Ramos (cell line): ENCODE measurements around the gene TP53I11.

Experiments used
- in situ Hi-C: fragments of 300-500 bp; cut with MboI; formaldehyde crosslinking; loops from one replicate; pipeline ENCODE4 v1.14.3; 2022; ENCODE audit warnings: low sequenced_read_pairs; ENCODE audit not compliant: unreplicated experiment

Gene TP53I11

DNA sequence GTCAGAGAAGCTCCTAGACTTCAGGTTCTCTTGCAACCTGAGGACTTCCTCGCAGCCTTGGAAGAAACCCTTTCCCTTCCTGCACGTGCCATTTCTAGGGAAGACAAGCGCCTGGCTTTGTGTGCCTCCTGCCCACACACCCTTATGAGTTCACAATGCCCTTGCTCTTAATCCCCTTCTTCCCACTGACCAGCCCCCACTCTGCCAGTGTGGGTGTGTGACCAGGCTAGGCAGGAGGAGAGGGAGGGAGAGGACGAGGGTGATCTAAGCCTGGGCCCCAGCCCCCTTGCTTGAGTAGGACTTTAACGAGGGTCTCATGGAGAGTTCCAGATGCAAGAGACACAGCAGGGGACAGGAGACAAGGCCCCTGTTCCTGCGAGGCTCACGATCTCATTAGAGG lies 30.2 kb downstream of the TP53I11 start:
- in situ Hi-C loops = no loop called here

DNA sequence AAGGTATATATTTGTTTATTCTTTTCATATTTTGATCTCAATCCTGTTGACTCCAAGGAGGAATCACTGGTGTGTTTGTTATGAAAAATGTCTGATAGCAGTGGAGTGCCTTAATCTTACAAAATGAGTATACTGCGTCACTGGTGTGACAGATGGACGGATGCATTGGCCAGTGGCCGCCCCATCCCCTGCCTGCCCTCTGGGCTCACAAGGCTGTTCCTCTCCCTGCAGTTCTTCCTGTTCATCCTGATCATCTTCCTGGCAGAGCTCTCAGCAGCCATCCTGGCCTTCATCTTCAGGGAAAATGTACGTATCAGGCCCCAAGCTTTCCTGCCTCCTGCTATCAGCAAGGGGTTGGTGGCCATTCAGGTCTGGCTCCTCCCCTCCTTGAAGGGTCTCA lies 32.9 kb downstream of the TP53I11 start:
- in situ Hi-C loops = loop anchor here (10.0 kb wide), 1 partner anchor 293 kb away; no protein-coding TSS in a partner anchor

DNA sequence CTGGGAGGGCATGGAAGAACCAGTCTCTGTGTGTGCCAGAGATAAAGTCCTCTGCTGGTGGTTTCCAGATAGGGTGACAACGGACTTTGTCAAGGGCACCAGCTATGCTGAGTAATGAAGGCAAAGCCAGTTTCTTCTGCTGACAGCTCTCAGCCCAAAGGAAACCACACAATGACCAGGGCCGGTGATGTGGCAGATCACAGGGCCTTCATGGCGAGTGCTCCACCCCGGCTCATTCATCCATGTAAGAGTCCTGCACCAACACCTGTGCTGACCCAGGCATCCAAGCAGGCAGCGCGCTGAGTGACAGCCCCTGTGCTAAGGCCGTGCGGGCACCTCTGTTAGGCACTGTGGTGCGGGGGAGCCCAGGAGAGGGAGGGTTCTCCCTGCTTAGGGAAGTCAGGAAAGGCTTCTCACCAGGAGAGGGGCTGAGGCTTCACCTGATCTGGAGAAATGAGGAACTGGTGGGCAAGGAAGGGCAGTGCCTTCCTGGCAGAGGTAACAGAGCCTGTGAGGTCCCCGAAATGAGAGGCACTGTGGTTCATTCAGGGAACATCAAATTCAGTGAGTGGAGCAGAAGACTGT lies 33.8 kb downstream of the TP53I11 start:
- in situ Hi-C loops = loop anchor here (10.0 kb wide), 1 partner anchor 292 kb away; no protein-coding TSS in a partner anchor

DNA sequence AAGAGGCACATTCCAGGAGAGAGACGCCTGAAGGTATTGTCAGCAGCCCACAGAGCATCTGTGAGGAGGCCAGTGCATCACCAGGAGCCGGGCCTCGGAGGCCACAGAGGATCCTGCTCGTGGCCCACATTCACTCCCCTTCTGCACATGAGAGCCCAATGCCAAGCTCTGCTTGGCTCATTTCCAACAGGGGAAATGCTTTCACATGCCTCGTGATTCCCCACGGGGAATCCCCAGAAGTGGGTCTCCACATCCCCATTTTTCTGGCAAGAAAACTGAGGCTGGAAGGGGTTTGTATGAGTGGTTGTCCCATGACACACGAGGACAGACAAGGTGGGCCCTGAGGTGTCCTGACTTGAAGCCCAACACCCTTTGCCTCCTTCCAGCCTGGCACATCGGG lies 34.4 kb downstream of the TP53I11 start:
- in situ Hi-C loops = loop anchor here (10.0 kb wide), 1 partner anchor 292 kb away; no protein-coding TSS in a partner anchor

DNA sequence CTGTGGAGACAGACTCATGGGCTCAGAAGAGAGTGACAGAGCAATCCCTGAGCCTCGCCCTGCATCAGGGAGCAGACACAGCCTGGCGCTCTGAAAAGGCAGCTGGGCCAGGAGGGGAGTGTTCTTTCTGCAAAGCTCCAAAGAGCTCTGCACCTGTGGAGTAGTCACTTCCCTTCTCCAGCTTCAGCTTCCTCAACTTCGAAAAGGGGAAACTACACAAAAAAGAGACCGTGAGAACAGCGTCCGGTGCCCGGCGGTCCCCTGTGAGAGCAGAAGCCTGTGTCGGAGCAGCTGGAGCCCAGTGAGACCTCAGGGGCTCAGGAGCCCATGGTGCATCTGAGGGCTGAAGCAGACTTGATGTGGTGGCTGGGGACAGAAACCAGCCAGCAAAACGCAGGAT lies 35.1 kb downstream of the TP53I11 start:
- in situ Hi-C loops = loop anchor here (10.0 kb wide), 1 partner anchor 291 kb away; no protein-coding TSS in a partner anchor

DNA sequence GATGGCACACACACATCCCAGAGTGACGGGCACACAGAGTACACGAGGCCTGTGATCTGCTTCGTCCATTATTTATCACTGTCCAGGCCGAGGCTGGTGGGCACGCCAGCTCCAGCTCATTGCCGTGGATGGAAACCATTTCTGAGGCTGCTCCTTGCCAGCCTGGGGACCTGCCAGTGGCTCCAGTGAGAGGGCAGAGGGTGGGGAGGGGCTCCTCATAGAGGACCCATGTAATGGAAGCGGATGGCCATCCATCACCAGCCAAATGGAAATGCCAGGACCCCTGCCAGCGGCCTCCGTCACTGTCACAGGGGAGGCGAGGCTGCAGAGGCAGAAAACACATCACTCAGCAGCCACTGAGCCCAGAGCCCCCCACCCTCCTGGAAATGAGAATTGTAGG lies 35.7 kb downstream of the TP53I11 start:
- in situ Hi-C loops = loop anchor here (10.0 kb wide), 1 partner anchor 290 kb away; no protein-coding TSS in a partner anchor

DNA sequence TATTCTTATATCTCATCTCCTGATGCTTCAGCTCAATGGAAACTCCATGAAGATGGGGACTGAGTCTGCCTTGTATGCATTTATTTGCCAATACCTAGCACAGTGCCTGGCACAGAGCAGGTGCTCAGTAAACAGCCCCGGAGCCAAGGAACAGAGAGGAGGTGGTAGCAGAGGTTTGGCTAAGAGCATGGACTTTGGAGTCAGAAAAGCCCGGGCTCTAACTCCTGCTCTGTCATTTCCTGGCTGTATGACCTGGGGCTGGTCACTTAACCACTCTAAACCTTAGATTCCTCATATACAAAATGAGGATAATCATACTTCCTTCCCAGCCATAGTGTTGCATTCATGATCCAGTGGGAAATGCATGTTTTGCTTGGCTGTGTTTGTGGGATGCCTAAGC lies 36.6 kb downstream of the TP53I11 start:
- in situ Hi-C loops = loop anchor here (10.0 kb wide), 1 partner anchor 289 kb away; no protein-coding TSS in a partner anchor

DNA sequence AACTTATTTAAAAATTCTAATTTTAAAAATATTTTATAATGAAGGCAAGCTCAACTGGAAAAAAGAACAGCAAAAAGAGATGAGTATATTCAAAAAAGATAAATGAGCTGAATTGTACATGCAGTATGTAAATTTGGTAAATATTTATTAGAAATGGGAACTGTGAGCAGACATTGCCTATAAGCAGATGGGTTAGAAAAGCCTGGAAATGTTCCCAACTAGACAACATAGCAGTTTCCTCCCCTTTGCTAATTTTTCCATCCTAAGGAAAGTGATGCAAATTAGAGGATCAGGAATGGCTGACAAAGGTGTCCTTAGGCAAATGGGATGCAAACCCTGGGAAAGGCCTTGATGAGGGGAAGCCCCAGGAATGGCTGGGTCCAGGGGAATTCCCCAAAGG lies 37.2 kb downstream of the TP53I11 start:
- in situ Hi-C loops = loop anchor here (10.0 kb wide), 1 partner anchor 289 kb away; no protein-coding TSS in a partner anchor

DNA sequence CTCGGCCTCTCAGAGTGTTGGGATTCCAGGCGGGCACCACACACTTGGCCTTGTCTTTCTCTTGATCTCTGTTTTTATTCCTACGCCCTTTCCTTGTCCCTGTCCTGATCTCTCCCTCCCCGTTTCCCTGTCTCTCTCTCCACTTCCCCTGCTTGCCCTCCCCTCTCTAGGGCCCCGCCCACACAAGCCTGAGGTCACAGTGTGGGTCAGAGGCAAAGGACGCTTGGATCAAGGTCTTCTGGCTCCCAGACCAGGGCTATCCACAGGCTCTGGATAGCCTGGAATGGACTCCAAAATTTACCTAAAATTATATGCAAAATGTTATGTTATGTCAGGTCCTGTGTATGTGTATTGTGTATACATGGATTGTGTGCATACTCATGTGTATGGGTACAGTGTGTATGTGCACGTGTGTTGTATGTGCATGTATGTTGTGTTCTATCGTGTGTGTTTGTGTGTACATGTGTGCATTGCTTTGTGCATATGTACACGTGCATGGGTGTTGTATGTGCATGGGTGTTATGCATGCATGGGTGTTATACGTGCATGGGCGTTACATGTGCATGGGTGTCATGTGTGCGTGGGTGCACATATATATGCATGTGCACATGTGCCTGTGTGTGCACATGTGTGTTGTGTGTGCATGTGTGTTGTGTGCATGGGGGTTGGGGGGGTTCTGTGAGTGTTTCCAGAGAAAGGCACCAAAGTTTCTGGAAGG lies 38.3 kb downstream of the TP53I11 start:
- in situ Hi-C loops = loop anchor here (10.0 kb wide), 1 partner anchor 288 kb away; no protein-coding TSS in a partner anchor

DNA sequence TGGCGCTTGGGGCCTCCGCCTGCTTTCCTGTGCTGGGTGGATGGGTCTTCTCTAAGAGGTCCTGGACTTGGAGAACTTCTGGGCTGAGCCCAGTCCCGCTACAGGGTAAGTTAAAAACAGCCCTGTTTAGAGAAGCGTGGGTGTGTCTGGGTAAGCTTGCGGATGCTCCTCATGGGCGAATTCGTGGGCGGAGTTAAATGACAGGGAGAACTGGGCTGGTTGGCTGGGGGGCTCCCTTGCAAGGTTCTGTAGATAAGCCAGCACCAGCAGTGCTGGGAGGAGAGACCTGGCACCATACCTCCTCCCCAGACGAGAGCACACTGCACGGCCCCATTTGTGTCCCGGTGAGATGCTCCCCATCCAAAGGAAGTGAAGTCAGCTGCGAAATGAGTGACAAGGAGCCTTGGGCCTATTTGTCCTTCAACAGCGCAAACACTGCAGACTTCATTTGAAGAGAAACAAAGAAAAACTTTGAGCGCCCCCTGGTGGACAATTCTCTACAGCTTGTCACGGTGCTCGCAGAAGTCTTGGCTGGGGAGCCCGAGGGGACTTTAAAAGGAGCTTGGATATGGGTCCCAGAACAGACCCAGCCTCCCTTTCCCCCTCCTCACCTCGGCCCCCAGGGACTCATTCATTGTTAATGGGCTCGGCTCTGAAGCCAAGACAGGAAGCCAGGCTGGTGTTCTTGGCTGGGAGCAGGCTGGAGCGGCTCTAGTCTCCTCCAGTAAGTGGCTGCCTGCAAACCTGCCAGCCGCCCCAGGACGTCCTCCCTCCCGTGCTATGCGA lies 39.5 kb downstream of the TP53I11 start:
- in situ Hi-C loops = loop anchor here (10.0 kb wide), 1 partner anchor 286 kb away; no protein-coding TSS in a partner anchor

DNA sequence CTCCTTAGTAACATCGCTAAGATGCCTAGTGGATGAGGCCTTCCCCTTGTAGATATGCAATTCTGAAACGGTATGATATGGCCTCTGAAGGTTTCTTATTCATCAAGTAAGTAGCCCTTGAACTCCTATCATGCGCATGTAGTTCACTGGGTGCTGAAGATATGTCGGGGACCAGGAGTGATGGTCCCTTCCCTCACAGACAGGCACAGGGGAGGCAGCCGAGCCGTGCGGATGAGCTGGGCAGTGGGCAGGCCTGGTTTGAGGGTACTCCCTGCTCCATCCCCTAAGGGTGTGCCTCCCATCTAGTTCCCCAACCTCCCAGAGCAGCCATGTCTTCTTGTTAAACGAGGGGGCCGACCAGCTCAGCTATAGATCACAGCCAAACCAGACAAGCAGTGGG lies 40.1 kb downstream of the TP53I11 start:
- in situ Hi-C loops = loop anchor here (10.0 kb wide), 1 partner anchor 286 kb away; no protein-coding TSS in a partner anchor

DNA sequence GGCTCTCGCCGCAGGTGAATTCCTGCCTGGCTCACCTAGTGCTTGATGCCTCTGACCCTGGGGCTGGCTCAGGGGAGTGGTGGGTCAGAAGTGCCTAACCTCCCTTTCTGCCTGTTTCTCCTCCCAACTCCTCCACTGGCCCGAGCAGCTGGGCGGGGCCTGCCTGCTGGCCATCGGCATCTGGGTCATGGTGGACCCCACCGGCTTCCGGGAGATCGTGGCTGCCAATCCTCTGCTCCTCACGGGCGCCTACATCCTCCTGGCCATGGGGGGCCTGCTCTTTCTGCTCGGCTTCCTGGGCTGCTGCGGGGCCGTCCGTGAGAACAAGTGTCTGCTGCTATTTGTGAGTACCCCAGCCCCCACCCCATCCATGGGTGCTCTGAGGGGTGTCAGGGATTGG lies 41.1 kb downstream of the TP53I11 start:
- in situ Hi-C loops = no loop called here

DNA sequence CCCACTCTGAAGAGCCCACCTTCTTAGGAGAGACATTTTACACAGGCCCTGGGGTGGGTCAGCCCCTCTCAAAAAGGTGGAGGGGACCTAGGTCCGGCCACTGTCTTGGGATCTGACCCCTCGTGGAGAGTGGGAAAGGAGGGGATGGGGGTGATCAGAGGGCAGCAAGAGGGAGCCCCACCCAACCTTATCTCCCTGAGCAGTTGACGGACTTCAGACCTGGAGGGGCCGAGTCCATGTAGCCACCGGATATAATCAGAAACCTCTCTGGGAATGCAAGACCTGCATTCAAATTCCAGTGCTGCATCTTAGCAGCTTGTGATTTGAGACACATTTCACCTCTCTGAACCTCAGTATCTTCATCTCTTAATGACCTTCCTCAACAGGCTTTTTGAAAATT lies 44.0 kb downstream of the TP53I11 start:
- in situ Hi-C loops = no loop called here

DNA sequence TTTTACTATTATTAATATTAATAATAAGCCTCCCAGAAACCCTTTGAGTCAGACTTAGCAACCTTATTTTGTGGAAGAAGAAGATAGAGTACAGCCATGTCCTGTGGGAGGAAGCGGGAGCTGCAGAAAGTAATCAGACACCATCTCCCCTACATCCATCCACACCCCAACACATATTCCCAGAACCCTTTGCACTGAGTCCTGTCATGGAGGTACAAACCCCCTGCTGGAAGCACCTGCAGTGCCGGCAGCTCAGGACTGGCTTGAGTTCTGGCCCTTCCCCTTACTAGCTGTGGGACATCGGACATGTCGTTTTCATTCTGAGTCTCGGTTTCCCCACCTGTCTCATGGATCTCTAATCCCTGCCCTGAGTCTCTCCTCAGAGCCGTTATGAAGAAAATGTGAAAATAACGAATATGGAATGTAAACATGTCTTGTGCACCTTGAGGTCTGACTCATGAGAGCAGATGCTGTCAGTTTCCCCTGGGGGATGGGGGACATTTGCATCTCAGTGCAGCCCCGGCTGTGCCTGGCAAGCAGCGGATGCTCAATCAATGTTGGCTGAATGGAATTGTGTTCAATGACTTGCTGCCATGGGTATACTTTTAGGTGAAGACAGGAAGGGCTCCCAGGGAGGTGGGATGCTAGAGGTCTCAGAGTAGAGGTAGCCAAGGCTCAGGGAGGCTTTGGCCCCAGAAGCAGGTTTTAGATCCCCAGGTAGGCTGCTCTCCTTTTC lies 45.4 kb downstream of the TP53I11 start:
- in situ Hi-C loops = no loop called here

DNA sequence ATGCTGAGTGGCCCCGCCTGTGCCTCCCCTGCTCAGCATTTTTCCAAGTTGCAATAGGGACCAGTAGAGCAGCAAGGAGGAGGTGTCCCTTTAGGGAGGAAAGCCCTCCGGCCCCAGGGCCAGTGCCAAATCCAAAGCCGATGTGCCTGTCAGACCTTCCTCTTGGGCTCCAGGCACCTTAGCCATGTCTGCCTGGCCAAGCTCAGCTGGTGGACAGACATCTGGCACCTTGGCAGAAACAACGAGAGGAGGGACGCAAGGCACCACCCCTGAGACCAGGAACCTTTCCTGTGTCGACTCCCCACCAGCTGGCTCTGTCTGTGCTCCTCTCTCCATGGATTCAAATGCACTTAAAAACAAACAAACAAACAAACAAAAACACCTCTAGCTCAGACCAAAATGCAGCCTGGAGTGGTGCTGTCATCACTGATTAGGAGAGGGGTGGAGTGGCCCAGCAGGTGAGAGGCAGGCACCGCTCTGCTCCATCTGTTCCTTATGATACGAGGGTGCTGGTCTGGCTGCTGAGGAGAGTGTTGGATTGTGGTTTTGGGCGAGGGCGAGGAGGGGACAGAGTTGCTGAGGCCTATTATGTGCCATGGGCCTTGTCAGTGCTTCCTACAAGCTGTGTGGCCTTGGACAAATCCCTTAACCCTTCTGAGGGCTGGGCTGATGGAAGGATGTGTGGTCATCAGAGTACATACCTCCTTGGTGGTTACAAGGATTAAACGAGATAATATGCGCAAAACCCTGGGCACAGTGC lies 46.2 kb downstream of the TP53I11 start:
- in situ Hi-C loops = no loop called here

DNA sequence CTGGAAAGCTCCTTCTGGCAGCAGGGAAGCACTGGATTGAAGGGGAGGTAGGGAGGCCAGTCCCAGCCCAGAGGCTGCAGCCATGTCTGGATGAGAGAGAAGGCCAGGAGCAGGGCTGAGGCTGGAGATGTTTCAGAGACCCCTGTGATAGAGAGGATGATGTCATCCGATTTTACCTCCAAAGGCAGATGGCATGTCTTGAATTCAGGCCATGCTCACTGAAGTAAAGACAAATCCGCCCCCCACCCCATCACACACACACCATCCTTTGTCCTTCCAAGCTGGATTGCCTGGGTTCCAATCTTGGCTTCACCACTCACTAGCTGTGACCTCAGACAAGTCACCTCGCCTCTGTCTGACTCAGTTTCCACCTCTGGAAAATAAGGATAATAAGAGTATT lies 47.2 kb downstream of the TP53I11 start:
- in situ Hi-C loops = no loop called here

DNA sequence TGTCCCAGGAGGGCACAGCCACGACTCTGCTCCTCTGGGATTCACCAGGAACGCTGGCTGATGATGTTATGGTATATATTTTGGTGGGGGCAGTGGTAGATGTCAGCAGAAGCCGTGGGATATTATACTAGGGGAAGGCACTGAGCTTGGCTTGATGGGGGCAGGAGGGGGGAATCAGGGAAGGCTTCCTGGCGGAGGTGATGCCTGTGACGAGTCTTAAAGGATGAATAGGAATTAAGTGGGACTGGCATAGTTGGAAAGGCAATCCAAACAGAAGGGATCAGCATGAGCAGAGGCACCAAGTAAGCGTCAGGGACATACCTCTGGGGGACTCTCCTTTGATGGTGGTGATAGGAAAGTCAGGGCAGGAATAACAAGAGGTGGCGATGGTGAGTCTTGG lies 47.6 kb downstream of the TP53I11 start:
- in situ Hi-C loops = no loop called here

DNA sequence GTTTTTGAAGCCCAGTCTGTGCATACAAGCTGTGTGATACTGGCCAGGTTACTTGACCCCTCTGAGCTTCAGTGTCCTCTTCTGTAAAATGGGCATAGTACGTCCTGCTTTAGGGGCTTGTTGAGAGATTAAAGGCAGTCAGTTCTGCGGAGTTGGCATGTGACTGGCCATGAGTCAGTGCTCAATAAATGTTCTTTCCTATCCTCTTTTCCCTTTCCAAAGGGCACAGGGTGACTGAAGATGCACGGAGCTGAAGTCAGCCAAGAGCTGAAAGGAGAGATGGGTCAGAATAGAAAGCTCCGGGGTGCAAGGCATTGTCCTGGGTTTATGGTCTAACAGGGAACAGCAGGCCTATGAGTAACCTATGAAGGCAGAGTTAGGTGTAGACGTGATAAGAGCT lies 48.9 kb downstream of the TP53I11 start:
- in situ Hi-C loops = no loop called here

DNA sequence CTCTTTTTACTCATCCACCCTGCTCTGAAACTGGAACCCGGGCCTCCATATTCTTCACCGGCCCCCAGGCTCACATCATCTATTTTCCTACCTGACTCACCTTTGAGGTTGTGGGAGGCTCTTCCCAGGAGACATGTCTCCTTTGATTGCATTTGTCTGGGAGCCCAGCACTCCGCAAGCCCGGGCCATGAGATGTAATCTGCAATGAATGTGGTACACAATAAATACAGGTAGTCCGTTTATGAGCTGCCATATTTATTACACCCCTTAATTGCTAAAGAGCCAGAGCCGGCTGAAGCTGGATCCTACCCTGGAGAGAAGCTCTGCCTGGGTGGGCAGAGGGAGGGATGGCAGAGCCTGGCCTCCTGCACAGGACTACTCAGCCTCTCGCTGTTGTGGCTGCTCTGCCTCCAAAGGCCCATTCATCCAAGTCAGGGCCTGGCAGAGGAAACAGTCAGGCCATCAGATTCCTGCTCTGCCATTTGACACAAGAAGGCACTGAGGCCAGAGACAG lies 49.5 kb downstream of the TP53I11 start:
- in situ Hi-C loops = no loop called here
